ENCODE measurements around the gene LCT. TPM values are rescaled to one million over a fixed set of nuclear protein-coding genes. Genes with fewer than 3 reads are reported as not detected.

Gene LCT
- polyA plus RNA-seq, 3 donors, result not detected

DNA sequence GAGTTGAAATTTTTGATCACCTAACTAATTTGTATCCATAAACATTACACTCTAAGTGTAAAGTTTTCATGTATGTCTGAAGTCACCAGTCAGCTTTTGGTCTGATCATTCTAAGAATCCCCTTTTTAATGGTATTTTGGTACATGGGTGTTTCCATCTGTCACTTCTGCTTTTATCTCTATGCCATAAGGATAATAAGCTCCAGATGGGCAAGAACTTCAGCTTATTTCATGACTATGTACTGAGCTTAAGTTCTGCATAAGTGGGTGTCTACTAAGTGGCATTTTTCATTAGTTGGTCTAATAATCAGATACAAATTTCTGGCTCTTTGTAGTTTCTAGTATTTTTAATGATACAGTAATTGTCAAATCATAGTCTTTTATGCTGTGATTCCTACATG lies 75.0 kb downstream of the LCT start:
- no peak overlapping the region for H3K4me3 ChIP-seq (replicated peaks in 1 of 3; ENCODE audit: low read depth in 2 of 3, low read length in 3 of 3)
- peaks cover 0 to 4% (median under 1%) of the 10 kb centered on the region in 7 donors for H3K9me3 Mint-ChIP-seq
- peaks cover 5% of the 10 kb centered on the region for H3K79me2 ChIP-seq (ENCODE audit: insufficient read depth, low read length)
- TF ChIP-seq, protein P1, sequence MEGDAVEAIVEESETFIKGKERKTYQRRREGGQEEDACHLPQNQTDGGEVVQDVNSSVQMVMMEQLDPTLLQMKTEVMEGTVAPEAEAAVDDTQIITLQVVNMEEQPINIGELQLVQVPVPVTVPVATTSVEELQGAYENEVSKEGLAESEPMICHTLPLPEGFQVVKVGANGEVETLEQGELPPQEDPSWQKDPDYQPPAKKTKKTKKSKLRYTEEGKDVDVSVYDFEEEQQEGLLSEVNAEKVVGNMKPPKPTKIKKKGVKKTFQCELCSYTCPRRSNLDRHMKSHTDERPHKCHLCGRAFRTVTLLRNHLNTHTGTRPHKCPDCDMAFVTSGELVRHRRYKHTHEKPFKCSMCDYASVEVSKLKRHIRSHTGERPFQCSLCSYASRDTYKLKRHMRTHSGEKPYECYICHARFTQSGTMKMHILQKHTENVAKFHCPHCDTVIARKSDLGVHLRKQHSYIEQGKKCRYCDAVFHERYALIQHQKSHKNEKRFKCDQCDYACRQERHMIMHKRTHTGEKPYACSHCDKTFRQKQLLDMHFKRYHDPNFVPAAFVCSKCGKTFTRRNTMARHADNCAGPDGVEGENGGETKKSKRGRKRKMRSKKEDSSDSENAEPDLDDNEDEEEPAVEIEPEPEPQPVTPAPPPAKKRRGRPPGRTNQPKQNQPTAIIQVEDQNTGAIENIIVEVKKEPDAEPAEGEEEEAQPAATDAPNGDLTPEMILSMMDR (IDR thresholded peaks at IDR 0.05), result no peak
- no peak overlapping the region for H2AFZ ChIP-seq (ENCODE audit: insufficient read depth, low read depth, low read length, poor library complexity, severe bottlenecking)
- no peaks in the 10 kb centered on the region for H3K27me3 Mint-ChIP-seq (ENCODE audit: low read depth in 3 of 3)
- H3K27ac ChIP-seq (ENCODE audit: low read depth in 1 of 2, low read length in 2 of 2), result no peak overlapping the region
- no peak for DNase-seq
- no peaks in the 10 kb centered on the region for H3K27me3 ChIP-seq (ENCODE audit: control insufficient read depth in 2 of 2, insufficient read depth in 2 of 2, low read length in 2 of 2)
- no peak overlapping the region for H3K4me3 Mint-ChIP-seq
- H3K9ac ChIP-seq (ENCODE audit: insufficient read depth, low read length, poor library complexity, severe bottlenecking), result no peak overlapping the region
- H3K36me3 Mint-ChIP-seq, result peaks cover 70 to 97% of the 10 kb centered on the region in 2 donors
- peaks cover 87 to 98% of the 10 kb centered on the region in 2 donors for H3K36me3 ChIP-seq (replicated peaks in 1 of 2; ENCODE audit: control insufficient read depth in 1 of 2, insufficient read depth in 2 of 2, low read length in 2 of 2)
- no peaks in the 10 kb centered on the region for H3K4me1 Mint-ChIP-seq
- H4K20me1 ChIP-seq (ENCODE audit: insufficient read depth, low read length), result peaks cover 7% of the 10 kb centered on the region
- no peaks in the 10 kb centered on the region for H3K4me1 ChIP-seq (ENCODE audit: control insufficient read depth in 1 of 2, insufficient read depth in 2 of 2, low read length in 2 of 2)
- H3K9me3 ChIP-seq (replicated peaks in 1 of 2; ENCODE audit: control insufficient read depth in 1 of 2, insufficient read depth in 1 of 2, low read length in 2 of 2), result peaks cover 0 to under 1% of the 10 kb centered on the region in 2 donors
- no peak overlapping the region for H3K27ac Mint-ChIP-seq
- H3K4me2 ChIP-seq (replicated peaks; ENCODE audit: extremely low read depth, low read length, poor library complexity, severe bottlenecking), result no peak overlapping the region
- intact Hi-C loops (cut with micrococcal nuclease), result no loop called here

DNA sequence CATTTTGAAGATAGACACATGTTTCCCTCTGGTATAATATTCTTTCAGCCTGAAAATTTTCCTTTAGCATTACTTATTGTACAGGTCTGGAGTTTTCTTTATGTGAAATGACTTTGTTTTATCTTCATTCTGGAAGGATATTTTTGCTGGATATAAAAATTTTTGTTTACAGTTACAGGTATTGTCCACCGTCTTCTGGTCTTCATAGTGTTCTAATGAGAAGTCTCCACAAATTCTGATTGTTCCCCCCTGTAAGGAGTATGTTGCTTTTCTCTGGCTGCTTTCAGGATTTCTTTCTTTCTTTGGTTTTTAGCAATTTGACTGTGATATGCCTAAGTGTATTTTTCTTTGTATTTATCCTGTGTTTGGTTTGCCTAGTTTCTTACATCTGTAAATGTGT lies 80.3 kb downstream of the LCT start:
- no CpG with 5 or more reads among the region's 1 CpG for WGBS (ENCODE audit: insufficient coverage)
- Histone ChIP-seq H3K27me3 (ENCODE audit: control insufficient read depth in 2 of 2, insufficient read depth in 2 of 2, low read length in 2 of 2) (no peaks in the 10 kb centered on the region), H3K4me3 (replicated peaks in 1 of 3; ENCODE audit: low read depth in 2 of 3, low read length in 3 of 3) (no peak overlapping the region), H2AFZ (ENCODE audit: insufficient read depth, low read depth, low read length, poor library complexity, severe bottlenecking) (no peak overlapping the region), H3K4me2 (replicated peaks; ENCODE audit: extremely low read depth, low read length, poor library complexity, severe bottlenecking) (no peak overlapping the region), H3K79me2 (ENCODE audit: insufficient read depth, low read length) (peaks cover 5% of the 10 kb centered on the region), H3K9me3 (replicated peaks in 1 of 2; ENCODE audit: control insufficient read depth in 1 of 2, insufficient read depth in 1 of 2, low read length in 2 of 2) (peaks cover 0 to 11% of the 10 kb centered on the region in 2 donors), H4K20me1 (ENCODE audit: insufficient read depth, low read length) (peaks cover 4% of the 10 kb centered on the region), H3K9ac (ENCODE audit: insufficient read depth, low read length, poor library complexity, severe bottlenecking) (no peak overlapping the region), H3K4me1 (ENCODE audit: control insufficient read depth in 1 of 2, insufficient read depth in 2 of 2, low read length in 2 of 2) (no peaks in the 10 kb centered on the region), H3K27ac (ENCODE audit: low read depth in 1 of 2, low read length in 2 of 2) (no peak overlapping the region), H3K36me3 (replicated peaks in 1 of 2; ENCODE audit: control insufficient read depth in 1 of 2, insufficient read depth in 2 of 2, low read length in 2 of 2) (peaks cover 84 to 97% of the 10 kb centered on the region in 2 donors)
- peaks cover 75 to 95% of the 10 kb centered on the region in 2 donors for H3K36me3 Mint-ChIP-seq
- no peak for DNase-seq
- H3K4me1 Mint-ChIP-seq, result no peaks in the 10 kb centered on the region
- no peak overlapping the region for H3K27ac Mint-ChIP-seq
- TF ChIP-seq, protein P1 (IDR thresholded peaks at IDR 0.05), result no peak
- H3K27me3 Mint-ChIP-seq (ENCODE audit: low read depth in 3 of 3), result no peaks in the 10 kb centered on the region
- peaks cover 6 to 22% (median 12%) of the 10 kb centered on the region in 7 donors for H3K9me3 Mint-ChIP-seq
- intact Hi-C loops (cut with micrococcal nuclease), result no loop called here
- no peak overlapping the region for H3K4me3 Mint-ChIP-seq

Measured in CD14-positive monocyte (primary cell).